GM21723 (cell line): Measurements from ENCODE around the gene SREK1IP1.
"Not testable (repeated sequence)": the region's sequence is repeated elsewhere in the genome, so short reads cannot be mapped to it uniquely, and the experiment has no call there.

Source experiments
- ATAC-seq: cut with Tn5 transposase; IDR thresholded peaks from one replicate; pipeline ENCODE4 v1.9.1; 2021; ENCODE audit warnings: mild to moderate bottlenecking, moderate library complexity; ENCODE audit not compliant: unreplicated experiment

SREK1IP1 gene

GRCh38 chr5:64765804-64766504 is 2.5 kb downstream of the SREK1IP1 start:
- no peak for ATAC-seq

DNA sequence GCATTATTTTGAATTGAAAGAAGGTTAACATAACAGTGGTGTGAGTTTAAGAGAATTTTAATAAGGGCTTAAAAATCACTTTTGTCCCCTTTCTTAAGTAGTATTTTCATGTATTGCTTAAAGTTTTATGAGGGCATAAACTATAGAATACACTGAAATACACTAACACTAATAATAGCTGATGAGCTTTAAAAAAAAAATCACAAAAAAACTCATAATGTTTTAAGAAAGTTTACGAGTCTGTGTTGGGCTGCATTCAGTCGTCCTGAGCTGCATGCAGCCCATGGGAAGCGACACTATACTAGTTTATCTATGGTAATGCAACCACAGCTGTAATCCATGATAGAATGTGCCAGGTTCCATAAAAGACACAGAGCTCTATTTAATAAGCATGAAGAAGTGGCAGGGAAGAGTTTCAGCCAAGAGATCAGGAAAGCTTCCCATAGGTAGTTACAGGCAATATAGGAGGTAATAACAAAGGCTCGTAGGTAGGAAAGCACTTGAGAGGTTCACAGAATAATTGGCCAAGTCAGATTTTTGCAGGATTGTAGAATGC is 4.5 kb downstream of the SREK1IP1 start:
- ATAC-seq: no peak

GRCh38 chr5:64759960-64760660 is 8.4 kb downstream of the SREK1IP1 start:
- ATAC-seq: no peak

- ATAC-seq: no peak
Observed at GRCh38 chr5:64758901-64759300, 9.6 kb downstream of the SREK1IP1 start.

GRCh38 chr5:64754066-64754465 is 14.4 kb downstream of the SREK1IP1 start:
- no peak for ATAC-seq

- ATAC-seq: no peak
Observed at GRCh38 chr5:64749385-64749784, 19.1 kb downstream of the SREK1IP1 start.

- no peak for ATAC-seq
Observed at GRCh38 chr5:64746446-64746845, 22.0 kb downstream of the SREK1IP1 start.

DNA sequence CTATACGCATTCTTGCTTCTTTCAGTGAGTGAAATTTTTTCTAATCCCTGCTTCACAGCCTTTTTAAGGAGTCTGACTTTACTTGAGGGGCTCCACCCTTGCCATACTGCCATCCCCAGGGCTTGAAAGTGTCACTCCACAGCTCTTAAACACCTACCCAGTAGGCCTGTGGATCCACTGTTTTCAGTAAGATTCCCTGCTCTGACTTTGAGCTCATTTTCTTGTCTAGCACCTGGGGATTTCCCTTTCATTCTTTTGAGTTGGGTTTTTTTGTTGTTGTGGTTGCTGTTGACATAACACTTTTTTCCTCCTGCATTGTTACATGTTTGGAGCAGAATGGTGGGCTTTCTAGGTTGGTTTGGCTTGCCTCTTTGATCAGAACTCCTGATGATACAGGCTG is 23.6 kb downstream of the SREK1IP1 start:
- ATAC-seq: no peak

GRCh38 chr5:64742821-64743220 is 25.7 kb downstream of the SREK1IP1 start:
- ATAC-seq: no peak

DNA sequence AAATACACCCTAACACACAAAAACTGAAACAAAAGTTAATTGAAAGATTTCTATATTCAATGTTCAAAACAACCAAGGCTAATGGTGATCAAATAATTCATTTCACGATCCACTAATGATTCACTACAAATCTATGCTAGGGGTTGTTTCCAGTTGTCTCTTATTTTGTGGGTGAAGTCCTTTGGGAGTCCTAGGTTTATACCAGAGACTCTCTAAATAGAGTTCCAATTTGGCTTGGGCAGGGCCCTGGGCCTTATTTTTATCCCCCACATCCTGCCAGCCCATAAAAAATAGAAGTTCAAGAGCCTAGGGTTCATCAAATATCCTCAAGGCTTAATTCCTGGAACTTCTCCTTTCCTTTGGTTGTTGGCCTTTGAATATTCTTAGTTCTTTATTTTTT is 26.1 kb downstream of the SREK1IP1 start:
- no peak for ATAC-seq

DNA sequence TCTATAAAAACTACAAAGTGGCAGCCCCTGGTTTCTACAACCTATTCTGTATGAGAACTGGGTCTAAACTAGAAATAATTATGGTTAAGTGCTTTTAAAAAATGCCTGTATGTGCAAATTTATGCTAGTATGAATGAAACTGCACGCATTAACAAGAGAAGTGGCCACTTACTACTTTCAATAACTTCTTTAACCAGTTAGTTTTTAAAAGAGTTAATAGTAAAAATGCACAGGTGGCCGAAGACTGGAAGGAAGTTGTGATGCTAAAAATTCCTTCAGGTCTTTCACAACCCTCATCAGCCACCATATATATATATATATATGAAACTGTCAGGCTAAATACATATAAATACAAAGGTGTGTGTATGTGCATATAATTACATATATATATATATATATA is 41.3 kb downstream of the SREK1IP1 start:
- ATAC-seq: no peak

DNA sequence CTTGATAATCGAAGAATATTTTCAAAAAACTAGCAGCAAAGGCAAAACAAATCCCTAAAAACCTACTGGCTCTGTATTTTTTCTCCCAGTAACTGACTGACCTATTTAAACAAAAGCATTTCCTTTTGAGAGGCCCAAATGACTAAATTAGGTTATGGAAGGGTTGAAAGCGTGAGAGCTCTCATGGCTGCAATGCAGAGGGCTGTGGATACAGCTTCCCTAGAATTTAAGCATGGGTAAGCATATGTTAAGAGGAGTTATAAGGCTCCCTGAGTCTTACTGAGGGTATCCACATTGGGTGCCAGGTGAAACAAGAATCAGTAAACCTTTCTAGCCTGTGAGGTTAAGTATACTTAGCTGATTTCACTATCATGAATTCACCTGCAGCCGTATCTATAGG is 45.9 kb downstream of the SREK1IP1 start:
- ATAC-seq: no peak

GRCh38 chr5:64714495-64714894 is 54.0 kb downstream of the SREK1IP1 start:
- not testable (repeated sequence) for ATAC-seq

DNA sequence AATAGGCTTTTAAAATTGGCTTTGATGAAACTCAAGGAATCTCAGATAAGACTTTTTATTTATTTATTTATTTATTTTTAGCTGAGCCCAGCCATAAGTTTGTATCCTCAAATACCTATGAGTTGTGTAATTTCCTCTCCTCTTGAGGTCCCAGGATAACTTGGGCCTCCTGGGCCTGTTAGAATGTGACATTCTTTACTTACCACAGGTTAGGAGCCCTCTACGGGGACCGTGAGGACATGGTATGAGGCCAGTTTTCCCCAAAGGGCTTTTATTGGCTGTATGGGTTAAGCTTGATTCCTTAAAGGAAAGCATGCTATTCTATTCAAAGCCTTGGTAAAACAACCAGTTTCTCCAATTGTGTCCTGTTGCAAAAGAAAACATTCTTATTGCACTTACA is 61.3 kb downstream of the SREK1IP1 start:
- no peak for ATAC-seq

DNA sequence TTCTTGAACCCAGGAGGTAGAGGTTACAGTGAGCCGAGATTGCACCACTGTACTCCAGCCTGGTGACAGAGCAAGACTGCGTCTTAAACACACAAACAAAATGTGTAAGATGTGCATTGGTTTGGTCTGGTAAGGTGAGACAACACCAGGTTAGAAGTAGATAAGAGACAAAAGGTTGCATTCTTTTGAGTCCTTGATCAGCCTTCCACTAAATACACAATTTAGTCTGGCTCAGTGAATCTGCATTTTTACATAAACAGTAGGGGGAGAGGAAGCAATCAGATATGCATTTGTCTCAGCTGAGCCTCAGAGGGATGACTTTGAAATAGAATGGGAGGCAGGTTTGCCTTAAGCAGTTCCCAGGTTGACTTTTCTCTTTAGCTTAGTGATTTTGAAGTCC is 62.4 kb downstream of the SREK1IP1 start:
- not testable (repeated sequence) for ATAC-seq

DNA sequence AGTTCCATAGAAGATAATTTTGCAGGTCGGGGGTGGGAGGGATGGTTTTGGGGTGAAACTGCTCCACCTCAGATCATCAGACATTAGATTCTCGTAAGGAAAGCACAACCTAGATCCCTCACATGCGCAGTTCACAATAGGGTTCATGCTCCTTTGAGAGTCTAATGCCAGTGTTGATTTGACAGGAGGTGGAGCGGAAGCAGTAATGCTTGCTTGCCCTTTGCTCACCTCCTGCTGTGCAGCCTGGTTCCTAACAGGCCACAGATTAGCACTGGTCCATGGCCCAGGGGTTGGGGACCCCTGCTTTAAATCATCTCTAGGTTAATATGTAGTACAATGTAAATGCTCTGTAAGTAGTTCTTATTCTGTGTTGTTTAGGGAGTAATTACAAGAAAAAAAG is 67.7 kb downstream of the SREK1IP1 start:
- ATAC-seq: no peak

DNA sequence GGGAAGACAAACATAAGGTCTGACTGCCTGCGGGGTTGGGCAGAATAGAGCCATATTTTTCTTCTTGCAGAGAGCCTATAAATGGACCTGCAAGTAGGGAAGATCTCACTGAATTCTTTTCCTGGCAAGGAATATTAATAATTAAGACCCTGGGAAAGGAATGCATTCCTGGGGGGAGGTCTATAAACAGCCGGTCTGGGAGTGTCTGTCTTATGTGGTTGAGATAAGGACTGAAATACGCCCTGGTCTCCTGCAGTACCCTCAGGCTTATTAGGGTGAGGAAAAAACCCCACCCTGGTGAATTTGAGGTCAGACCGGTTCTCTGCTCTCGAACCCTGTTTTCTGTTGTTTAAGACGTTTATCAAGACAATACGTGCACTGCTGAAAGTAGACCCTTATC is 72.1 kb downstream of the SREK1IP1 start:
- ATAC-seq: not testable (repeated sequence)

- ATAC-seq: no peak
Observed at GRCh38 chr5:64693636-64694035, 74.9 kb downstream of the SREK1IP1 start.

GRCh38 chr5:64691291-64691690 is 77.2 kb downstream of the SREK1IP1 start:
- ATAC-seq: no peak

DNA sequence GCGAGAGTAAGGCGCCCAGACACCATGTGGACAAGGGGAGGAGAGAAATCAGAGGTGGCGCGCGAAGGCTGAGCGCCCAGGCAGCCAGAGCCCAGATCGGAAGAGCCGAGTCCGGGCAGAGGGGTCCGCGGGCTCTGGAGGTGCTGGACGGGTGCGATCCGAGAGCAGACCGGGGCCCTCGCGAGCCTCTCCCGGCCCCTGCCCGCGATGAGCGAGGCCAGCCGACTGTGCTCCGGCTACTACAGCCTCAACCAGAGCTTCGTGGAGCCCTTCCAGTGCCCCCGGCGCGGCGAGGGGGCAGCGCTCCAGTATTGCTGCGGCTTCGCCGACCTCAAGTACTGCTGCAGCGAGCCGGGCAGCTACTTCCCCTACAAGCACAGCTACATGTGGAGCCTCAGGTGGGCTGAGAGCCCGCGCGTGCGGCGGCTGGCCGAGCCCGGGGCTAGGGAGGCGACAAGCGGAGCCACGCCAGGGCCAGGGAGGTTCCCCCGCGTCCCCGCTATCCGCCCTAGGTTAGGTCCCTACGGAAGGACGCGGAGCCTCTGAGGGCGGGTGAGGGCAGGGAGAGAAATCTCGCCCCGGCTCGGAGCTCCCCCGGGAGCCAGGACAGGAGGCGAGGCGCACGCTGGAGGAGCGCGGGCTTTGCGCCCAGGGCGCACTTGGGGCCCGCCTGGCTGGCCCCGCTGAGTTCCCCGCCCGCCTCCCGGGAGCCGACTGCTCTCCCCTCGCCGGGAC is 77.9 kb downstream of the SREK1IP1 start, which contains the start of gene SHISAL2B:
TSS of gene SHISAL2B (plus strand) at position 87 of the 735 bp plus-strand sequence. CDS start at position 208, 121 bp downstream.
- no peak for ATAC-seq

DNA sequence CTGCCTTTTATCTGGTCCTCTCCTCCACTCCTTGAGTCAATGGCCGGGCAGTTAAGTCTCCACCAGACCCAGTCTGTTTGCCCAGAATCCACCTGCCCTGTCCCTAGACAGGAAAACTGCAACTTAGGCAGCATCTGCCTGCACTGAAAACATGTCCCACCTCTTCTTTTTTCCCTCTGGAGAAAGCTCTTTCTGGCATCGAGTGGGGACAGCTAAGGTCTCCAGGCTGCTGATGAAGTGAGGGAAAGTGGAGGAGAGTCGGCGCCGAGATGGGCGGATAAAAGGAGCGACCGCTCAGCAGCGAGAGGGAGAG is 78.4 kb downstream of the SREK1IP1 start:
- no peak for ATAC-seq

DNA sequence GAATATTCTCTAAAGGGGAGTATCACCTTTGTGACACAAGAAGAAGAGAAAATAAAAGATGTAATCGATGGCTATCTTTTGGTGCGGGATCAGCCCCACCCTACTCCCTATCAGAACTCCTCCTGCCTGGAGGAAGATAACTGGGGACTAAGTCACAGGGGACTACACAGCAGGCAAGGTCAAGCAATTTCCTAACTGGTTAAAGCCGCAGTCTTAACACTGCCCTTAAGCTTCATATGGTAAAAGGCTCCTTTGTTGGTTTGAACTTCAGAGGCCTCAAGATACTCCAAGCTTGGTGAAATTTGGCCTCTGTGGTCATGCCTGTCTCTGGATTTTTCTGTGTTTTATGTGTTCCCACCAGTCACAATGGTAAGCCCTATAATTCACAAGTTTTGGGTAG is 79.5 kb downstream of the SREK1IP1 start:
- ATAC-seq: no peak
